T-helper 9 cell (primary cell): ENCODE results near the gene PARP4.
"Not testable (repeated sequence)": the region's sequence is repeated elsewhere in the genome, so short reads cannot be mapped to it uniquely, and the experiment has no call there.

Experiments used
- DNase-seq: peaks from one replicate; pipeline ENCODE4 v3.0.0-alpha.2; 2020

PARP4 gene

GRCh38 chr13:24426045-24426444 is 86.5 kb downstream of the PARP4 start:
- not testable (repeated sequence) for DNase-seq

GRCh38 chr13:24419668-24420067 is 92.9 kb downstream of the PARP4 start:
- not testable (repeated sequence) for DNase-seq

- no peak for DNase-seq
These were observed 104.7 kb downstream of the PARP4 start for GRCh38 chr13:24407844-24408243.

GRCh38 chr13:24406524-24406923 is 106.1 kb downstream of the PARP4 start:
- no peak for DNase-seq

- DNase-seq, result no peak
These were observed 115.8 kb downstream of the PARP4 start for GRCh38 chr13:24396821-24397220.

GRCh38 chr13:24392972-24393371 is 119.6 kb downstream of the PARP4 start:
- DNase-seq, result no peak

- not testable (repeated sequence) for DNase-seq
These were observed 120.6 kb downstream of the PARP4 start for GRCh38 chr13:24391771-24392683.

GRCh38 chr13:24390795-24391194 is 121.8 kb downstream of the PARP4 start:
- DNase-seq, result not testable (repeated sequence)

- DNase-seq, result no peak
These were observed 123.1 kb downstream of the PARP4 start for GRCh38 chr13:24389506-24389905.

- DNase-seq, result not testable (repeated sequence)
These were observed 123.8 kb downstream of the PARP4 start for GRCh38 chr13:24388743-24389142.

- DNase-seq, result no peak
These were observed 125.5 kb downstream of the PARP4 start for GRCh38 chr13:24386816-24387708.

- DNase-seq, result no peak
These were observed 126.7 kb downstream of the PARP4 start for GRCh38 chr13:24385902-24386301.

GRCh38 chr13:24384946-24385345 is 127.6 kb downstream of the PARP4 start:
- not testable (repeated sequence) for DNase-seq

- not testable (repeated sequence) for DNase-seq
These were observed 128.5 kb downstream of the PARP4 start for GRCh38 chr13:24384091-24384490.

- no peak for DNase-seq
These were observed 130.9 kb downstream of the PARP4 start for GRCh38 chr13:24381541-24382265.

- not testable (repeated sequence) for DNase-seq
These were observed 131.7 kb downstream of the PARP4 start for GRCh38 chr13:24380881-24381280.

- not testable (repeated sequence) for DNase-seq
These were observed 132.4 kb downstream of the PARP4 start for GRCh38 chr13:24380227-24380626.

GRCh38 chr13:24371273-24371672 is 141.3 kb downstream of the PARP4 start:
- DNase-seq, result not testable (repeated sequence)
